GM20000 (cell line): ENCODE data around the gene PPP1R7.

Experiments used
- DNase-seq: peaks from one replicate; pipeline ENCODE4 v3.0.0; 2012; ENCODE audit warnings: low spot score
- TF ChIP-seq, protein P1 (sequence below): IDR thresholded peaks from 2 replicates; pipeline ENCODE4 v1.5.1; 2012; ENCODE audit warnings: mild to moderate bottlenecking, control low read depth; ENCODE audit errors: extremely low read depth, missing control alignments

Gene PPP1R7

DNA sequence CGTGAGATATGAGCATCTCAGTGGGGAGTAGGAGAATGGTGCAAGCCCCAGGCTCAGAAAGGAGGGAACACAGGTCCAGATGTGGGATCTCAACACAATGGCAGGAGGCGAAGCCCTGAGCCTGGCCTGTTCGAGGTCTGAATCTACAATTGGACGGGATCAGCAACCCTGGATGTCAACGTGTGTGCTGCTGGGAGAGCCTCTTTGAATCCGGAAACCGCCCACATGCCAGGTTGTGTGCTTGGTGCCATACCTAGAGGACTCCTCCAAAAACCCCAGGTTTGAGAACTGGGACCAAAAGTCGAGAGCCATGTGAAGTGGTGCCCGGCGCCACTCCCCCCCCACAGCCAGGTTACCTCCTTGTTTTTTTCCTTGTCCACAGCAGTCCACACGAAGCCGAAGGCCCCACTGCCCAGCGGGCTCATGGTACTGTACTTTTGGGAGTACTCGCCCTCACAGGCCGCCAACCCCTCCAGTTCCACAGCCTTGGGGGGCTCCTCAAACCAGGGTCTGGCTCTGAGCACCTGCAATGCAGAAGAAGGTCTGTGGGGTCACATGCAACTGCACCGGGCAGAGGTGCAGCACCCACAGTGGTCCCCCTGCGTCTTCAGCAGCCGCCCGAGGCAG is 27.8 kb upstream of the PPP1R7 start:
- TF ChIP-seq, protein P1, sequence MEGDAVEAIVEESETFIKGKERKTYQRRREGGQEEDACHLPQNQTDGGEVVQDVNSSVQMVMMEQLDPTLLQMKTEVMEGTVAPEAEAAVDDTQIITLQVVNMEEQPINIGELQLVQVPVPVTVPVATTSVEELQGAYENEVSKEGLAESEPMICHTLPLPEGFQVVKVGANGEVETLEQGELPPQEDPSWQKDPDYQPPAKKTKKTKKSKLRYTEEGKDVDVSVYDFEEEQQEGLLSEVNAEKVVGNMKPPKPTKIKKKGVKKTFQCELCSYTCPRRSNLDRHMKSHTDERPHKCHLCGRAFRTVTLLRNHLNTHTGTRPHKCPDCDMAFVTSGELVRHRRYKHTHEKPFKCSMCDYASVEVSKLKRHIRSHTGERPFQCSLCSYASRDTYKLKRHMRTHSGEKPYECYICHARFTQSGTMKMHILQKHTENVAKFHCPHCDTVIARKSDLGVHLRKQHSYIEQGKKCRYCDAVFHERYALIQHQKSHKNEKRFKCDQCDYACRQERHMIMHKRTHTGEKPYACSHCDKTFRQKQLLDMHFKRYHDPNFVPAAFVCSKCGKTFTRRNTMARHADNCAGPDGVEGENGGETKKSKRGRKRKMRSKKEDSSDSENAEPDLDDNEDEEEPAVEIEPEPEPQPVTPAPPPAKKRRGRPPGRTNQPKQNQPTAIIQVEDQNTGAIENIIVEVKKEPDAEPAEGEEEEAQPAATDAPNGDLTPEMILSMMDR, result no peak
- no peak for DNase-seq

DNA sequence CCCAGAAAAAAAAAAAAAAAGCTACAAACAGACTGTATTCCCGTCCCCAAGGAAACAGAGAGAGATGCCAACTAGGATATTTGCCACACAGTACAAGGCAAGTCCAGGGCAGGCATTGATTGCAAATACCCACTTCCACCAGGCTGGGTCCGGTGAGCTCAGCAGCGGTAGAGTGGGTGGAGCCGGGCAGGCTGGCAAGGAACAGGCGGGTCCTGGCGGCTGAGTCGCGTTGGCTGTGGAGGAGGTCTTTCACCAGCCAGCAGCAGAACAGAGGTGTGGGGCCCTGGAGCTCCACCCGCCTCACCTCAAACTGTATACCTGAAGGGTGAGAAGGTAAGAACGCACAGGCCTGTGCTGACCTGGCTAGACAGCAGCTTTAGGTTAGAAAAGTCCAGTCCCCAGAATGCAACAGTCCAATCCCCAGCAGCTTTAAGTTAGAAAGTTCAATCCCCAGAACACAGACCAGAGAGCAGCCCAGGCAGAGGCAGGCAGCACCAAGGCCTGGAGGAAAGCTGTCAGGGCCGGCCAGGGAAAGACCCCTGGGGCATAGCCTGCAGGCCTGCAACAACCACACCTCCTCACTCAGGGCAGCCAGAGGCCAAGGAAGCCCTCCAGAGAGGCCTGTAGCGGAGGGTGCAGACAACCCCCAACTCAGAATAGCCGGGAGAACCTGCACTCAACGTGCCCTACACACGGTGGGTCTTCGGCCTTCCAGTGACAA is 26.3 kb upstream of the PPP1R7 start:
- no peak for DNase-seq
- TF ChIP-seq, protein P1, result no peak

DNA sequence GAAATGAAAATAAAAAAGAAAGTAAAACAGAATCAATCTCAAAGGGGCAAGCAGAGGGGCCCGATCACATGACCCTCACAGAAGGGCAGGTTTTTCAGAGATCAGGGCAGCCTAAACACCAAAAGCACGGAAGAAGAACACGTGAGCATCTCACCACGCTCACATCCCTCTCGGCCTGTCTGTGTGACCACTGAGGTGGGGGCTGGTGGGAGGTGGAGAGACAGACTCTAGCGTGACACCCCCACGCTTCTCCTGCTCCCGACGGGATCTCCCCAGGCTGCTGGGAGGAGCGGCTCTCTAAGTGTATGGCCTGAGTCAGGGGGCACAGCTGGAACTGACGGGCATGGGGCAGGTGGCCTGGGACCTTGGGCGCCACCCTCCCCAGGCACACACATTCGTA is 24.6 kb upstream of the PPP1R7 start:
- peak; percentile 44 for DNase-seq
- TF ChIP-seq, protein P1, result no peak

DNA sequence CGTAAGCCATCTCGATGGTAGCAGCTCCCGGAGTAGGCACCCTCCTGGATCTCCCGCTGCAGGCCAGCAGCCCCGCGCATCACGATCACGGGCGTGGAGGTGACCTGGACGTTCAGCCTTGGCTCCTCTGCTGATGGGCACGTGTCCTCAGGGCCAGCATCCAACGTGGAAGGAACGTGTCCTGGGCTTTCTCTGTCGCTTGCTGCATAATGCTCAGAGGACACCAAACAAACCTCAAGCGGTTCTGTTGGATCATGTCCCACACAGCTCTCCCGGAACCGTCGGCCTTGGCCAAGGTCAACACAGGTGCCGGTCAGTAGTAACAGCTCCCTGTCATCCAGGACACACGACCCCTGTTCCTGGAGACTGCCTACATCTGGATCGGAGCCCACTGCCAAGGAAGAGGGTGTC is 24.1 kb upstream of the PPP1R7 start:
- no peak for DNase-seq
- TF ChIP-seq, protein P1, result no peak

DNA sequence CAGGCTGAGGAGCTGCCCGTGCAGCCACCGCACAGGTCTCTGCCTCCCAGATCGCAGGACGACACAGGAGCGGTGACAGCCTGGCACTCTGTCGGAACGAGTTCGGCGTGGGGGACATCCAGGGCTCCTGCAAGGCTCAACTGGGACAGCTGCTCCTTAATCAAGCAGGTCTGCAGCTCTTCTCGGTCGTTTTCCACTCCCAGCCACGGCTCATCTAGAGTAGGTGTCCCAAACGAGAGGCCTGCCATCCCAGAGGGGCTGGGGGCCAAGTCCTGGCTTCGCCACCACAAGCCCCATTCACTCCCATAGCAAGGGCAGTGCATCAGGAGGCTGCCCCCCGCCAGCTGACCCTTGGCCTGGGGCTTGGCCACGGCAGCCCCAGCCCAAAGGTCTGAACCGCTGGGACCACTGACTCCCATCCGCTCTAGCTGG is 23.5 kb upstream of the PPP1R7 start:
- TF ChIP-seq, protein P1, result no peak
- no peak for DNase-seq

DNA sequence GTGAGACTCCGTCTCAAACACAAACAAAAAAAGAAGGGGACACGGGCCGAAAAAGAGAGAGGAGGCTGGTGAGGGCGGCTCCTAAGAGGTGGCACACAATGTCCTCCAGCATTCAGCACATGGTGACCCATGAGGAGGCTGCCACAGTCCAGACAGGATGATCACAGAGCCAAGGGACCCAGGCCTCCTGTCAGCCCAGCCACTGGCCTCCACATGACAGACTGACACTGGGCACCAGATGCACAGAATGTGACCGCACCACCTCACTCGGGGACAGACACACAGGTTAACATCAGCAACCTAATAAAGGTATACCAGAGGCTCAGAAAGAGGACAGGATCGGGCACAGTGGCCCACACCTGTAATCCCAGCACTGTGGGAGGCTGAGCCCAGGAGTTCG is 22.0 kb upstream of the PPP1R7 start:
- TF ChIP-seq, protein P1, result no peak
- DNase-seq, result no peak

DNA sequence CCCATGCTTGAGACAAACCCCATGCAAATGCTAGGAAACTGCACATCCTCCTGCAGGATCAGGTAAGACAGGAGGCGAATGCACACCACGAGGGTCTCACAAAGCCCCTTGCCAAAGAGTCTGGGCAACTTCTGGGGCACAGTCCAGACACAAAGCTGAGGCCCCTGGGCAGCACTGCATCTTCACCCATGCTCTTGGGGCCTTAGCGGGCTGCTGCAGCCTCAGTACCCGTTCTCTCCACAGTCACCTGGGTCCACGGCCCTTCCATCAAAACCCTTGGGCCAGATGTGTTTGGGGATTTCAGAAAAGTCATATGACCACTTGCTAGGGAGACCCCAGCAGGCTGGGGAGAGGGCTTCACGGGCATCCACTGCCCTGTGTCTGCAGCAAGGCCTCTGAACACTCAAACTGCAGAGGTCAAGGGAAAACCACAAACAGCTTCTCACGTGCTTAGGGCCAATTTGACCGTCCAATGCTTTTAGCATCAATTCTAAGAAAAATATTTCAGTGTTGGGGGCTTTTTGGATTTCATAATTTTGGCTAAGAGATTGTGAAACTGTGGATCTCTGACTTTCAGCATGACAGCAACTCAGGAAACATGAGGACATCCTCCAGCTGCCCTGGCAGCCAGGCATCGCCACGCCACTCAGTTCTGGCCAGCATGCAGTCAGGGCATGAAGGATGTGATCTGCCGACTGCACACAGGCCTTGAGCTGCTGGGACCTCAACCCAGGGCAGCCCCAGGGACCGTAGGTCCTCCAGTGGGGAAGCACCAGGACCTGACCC is 21.0 kb upstream of the PPP1R7 start:
- TF ChIP-seq, protein P1, result no peak
- no peak for DNase-seq
